GM19463 (cell line): Measurements from ENCODE around the gene RARB.
A peak's percentile ranks its signal among the peaks of the same experiment; 100 is the strongest.

Source experiments
- ATAC-seq: cut with Tn5 transposase; IDR thresholded peaks from one replicate; pipeline ENCODE4 v1.9.1; 2021; ENCODE audit warnings: mild to moderate bottlenecking, moderate library complexity; ENCODE audit not compliant: unreplicated experiment

Gene RARB

DNA sequence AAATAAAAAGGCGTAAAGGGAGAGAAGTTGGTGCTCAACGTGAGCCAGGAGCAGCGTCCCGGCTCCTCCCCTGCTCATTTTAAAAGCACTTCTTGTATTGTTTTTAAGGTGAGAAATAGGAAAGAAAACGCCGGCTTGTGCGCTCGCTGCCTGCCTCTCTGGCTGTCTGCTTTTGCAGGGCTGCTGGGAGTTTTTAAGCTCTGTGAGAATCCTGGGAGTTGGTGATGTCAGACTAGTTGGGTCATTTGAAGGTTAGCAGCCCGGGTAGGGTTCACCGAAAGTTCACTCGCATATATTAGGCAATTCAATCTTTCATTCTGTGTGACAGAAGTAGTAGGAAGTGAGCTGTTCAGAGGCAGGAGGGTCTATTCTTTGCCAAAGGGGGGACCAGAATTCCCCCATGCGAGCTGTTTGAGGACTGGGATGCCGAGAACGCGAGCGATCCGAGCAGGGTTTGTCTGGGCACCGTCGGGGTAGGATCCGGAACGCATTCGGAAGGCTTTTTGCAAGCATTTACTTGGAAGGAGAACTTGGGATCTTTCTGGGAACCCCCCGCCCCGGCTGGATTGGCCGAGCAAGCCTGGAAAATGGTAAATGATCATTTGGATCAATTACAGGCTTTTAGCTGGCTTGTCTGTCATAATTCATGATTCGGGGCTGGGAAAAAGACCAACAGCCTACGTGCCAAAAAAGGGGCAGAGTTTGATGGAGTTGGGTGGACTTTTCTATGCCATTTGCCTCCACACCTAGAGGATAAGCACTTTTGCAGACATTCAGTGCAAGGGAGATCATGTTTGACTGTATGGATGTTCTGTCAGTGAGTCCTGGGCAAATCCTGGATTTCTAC is at the start of gene RARB:
TSS of gene RARB (plus strand) at position 322 of the 847 bp plus-strand sequence. CDS start at position 791, 469 bp downstream.
- peak; percentile 82 for ATAC-seq

DNA sequence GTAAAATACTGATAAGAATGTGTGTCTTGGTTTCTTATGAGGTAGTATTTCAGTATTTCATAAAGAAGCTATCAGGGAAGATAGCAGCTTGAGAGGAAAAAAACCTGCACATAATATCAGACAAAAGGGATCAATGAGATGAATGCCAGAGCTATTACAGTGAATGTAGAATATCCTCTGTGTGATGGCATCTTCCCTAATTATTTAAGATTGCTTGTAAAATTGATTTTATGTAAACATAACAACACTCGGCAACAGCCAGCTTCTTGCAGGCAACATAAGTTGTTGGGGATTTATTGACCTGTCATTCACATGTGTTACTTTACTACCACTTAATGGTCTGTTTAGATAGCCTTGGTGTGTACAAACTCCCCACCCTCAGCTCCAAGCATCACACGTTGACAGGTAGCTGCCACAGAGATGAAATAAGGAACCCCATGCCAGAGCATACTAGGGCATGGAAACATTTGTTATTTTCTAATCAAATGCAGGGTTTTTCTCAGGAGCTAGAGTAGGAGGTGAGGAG is 49.2 kb upstream of the RARB start:
- ATAC-seq = no peak

- ATAC-seq = no peak
Observed at GRCh38 chr3:25380222-25380739, 47.8 kb upstream of the RARB start.

GRCh38 chr3:25381083-25381482 is 47.0 kb upstream of the RARB start:
- ATAC-seq = no peak

DNA sequence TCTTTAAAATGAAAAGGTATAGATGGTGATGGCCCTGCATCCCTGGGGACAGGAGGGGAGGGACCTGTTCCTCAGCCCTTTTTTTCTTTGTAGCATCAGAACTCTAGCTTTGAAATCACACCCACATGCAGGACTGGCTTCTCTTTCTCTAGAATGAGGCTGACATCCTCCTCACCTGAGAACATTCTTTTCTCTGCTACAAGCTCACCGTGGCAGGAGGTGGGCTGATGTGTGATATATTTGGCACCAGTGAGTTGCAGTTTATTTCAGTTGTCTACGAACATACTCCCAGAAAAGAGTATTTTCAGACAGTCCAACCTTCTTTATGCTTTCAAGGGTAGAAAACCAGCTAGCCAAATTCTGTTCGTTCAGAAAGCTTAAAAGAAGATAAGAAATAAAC is 43.6 kb upstream of the RARB start:
- no peak for ATAC-seq

DNA sequence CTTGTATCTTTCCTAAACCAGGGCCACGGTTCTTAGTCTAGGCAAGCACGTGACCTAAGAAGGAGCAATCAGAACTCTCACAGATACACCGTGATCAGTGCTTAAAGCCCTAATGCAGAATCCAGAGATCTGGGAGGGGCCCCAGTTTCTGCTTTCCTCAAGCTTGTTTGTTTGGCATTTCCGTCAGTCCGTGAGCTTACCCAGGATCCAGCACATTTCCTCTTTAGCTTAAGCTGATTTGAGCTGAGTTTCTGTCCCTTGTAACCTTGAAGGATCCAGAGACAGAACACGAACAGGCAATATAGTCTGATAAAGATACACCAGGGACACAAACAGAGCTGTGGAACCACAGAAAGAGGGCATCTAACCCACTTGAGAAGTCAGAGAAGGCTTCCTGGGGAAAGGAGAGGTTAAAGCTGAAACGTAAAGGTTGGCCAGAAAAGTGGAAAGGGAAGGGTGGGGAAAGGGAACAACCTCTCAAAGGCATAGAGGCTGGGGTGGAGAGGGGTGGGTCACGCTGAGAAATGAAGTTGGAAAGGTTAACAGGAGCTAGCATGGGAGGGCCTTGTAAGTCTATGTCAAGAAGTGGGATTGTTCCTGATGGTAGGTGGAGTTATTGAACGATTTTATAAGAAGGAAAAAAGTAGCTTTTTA is 42.1 kb upstream of the RARB start:
- no peak for ATAC-seq

- ATAC-seq = no peak
Observed at GRCh38 chr3:25386686-25387255, 41.3 kb upstream of the RARB start.

GRCh38 chr3:25390605-25391004 is 37.5 kb upstream of the RARB start:
- no peak for ATAC-seq

- ATAC-seq = no peak
Observed at GRCh38 chr3:25396251-25396650, 31.8 kb upstream of the RARB start.

GRCh38 chr3:25396686-25397085 is 31.4 kb upstream of the RARB start:
- ATAC-seq = peak; percentile 65

- ATAC-seq = no peak
Observed at GRCh38 chr3:25397150-25397549, 30.9 kb upstream of the RARB start.

DNA sequence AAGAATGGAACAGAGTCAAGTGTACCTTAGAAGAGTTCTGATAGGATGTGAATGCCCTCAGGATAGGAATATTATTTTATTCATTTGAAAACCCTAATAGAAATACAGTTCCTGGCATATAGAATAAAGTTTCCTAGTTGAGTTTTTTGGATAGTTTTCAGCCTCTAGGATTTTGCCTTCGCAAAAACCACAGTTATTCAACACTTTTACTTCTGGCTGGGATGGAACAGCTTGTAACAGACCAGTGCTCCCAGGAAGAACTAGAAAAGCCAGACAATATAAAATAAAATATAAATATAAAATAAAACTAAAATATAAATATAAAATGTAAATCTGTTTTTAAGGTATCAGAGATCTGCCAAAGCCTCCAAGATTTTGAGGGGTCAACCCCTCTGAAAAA is 27.5 kb upstream of the RARB start:
- no peak for ATAC-seq

DNA sequence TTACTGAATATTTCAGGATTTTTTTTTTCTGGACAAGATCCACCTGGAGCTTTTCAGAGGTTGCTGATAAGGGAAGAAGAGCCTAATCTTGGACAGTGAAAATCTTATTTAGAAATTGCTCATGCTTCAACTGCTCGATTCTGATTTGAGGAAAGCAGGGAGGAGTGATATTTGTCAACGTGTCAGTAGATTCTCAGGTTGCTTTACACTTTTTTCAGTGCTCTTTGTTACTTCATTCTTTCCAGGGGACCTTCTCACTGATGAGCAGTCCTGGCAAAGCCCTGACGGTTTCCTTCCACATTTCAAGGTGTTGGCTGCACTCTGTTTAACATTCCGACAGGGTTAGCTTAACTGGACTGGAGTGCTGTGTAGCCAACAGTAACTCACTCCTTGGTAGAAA is 24.1 kb upstream of the RARB start:
- no peak for ATAC-seq

GRCh38 chr3:25404569-25404968 is 23.5 kb upstream of the RARB start:
- no peak for ATAC-seq

- ATAC-seq = no peak
Observed at GRCh38 chr3:25405335-25405734, 22.7 kb upstream of the RARB start.

GRCh38 chr3:25410703-25411102 is 17.4 kb upstream of the RARB start:
- ATAC-seq = no peak

DNA sequence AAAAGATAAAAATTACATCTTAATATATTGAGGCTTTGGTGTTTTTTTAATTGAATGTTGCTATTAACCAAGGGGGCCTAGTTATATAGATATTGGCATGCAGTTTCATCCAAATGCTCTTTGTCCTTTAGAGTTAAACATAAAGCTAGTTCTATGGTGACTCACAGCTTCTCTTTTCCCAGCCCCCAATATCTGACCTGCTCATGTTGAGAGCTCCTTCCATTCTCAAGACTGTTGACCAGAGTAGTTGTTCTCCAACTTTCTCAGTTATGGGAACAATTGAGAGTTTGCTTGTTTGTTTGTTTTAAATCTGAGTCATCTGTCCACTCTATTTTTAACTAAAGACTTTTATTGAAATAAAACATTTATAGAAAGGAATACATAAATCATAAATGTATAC is 15.8 kb upstream of the RARB start:
- ATAC-seq = no peak

- no peak for ATAC-seq
Observed at GRCh38 chr3:25416176-25416575, 11.9 kb upstream of the RARB start.

DNA sequence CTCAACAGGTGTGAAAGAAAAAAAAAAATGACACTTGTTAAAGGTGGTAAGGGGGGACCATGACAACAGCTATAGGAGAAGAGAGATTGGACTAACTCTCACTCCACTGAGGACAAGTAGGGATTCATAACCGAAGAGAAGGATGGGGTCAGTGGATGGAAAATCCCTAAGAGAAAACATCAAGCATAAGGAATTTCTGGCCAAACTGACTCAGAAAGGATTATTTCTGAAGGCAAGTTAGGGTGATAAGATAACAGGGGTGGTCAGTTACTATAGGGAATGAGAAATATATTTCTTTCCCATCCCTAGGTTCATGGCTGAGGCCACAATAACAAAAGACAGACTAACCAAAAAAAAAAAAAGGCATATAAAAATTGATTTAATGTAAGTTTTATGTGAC is 9.5 kb upstream of the RARB start:
- no peak for ATAC-seq

DNA sequence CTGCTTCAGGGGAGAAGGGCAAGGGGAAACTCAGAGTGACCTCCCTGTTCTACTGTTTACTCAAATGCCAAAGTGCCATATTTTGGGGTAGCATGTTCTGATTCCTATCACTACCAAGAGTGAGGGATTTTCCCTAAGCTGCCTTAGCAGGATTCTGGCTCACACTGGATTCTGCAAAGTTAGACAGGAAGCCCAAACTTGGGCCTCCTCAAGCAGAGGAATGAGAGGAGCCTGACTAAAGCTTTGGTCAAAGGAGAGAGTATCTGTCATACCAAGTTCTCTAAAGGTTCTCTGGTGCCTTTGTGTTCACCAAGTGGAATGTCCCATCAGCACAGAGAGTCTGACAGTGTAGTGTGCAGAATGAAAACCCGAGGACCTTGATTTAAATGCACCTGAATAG is 8.8 kb upstream of the RARB start:
- no peak for ATAC-seq

- ATAC-seq = no peak
Observed at GRCh38 chr3:25420147-25420546, 7.9 kb upstream of the RARB start.

DNA sequence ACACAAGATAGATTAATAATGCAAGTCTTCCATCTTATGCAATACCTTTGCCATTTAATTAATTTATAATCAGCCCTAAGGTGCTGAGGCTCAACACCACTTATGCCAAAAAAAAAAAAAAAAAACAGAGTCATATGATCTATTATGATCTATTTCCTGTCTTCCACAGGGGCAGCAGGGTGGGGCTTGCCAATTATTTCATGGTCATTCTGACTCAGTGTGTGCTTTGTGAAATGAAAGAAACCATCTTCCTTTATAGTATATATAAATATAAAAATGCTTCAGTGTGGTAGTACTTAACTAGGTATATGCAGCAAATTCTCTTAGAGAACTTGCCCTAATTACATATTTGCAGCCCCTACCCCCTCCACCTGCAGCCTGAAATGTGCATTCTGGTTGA is 7.2 kb upstream of the RARB start:
- no peak for ATAC-seq
